Stimulated activated CD4-positive, alpha-beta T cell treated with anti-CD3 and anti-CD28 coated beads, Interleukin-12 subunit alpha, Interleukin-12 subunit beta, amount 100 ng/mL, for 48 hours (primary cell): ENCODE measurements around the gene NPPA.

Experiments
- DNase-seq, 3 donors: peaks; one replicate each; pipeline ENCODE4 v3.0.0-alpha.2; 2020; ENCODE audit warnings: low read depth in 2 of 3, low spot score in 1 of 3

The NPPA gene

GRCh38 chr1:11874624-11875023 lies 27.0 kb upstream of the NPPA start:
- DNase-seq: no peak

DNA sequence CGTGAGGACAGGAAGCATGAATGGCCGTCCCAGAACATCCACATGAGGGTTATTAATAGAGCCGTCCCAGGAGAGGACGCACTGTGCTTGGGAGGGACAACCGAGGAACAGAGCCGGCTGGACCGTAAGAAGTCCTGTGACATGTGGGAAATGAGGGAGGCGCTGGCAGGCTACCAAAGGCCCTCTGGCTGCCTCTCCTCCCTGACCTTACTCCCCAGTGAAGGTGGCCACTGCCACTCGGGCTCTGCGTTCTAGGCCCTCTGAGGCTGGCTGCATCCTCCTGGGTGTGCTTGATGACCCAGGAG lies 26.6 kb upstream of the NPPA start:
- no peak for DNase-seq

GRCh38 chr1:11873395-11874257 lies 26.0 kb upstream of the NPPA start:
- no peak for DNase-seq

DNA sequence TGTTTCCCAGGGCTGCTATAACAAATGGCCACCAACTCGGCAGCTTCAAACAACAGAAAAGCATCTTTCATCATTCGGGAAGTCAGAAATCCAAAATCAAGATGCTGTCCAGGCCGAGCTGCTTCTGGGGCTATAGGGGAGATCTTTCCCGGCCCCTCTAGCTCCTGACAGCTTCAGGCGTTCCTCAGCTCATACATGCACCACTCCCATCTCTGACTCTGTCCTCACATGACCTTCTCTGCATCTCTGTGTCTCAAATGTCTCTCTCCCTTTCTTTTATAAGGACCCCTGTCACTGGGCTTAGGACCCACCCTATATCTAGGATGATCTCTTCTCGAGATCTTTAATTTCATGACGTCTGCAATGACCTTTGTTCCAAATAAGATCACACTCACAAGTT lies 25.0 kb upstream of the NPPA start:
- DNase-seq: no peak

- no peak for DNase-seq
Observed at GRCh38 chr1:11869650-11870207, 22.1 kb upstream of the NPPA start.

- DNase-seq: no peak
Observed at GRCh38 chr1:11869104-11869503, 21.5 kb upstream of the NPPA start.

DNA sequence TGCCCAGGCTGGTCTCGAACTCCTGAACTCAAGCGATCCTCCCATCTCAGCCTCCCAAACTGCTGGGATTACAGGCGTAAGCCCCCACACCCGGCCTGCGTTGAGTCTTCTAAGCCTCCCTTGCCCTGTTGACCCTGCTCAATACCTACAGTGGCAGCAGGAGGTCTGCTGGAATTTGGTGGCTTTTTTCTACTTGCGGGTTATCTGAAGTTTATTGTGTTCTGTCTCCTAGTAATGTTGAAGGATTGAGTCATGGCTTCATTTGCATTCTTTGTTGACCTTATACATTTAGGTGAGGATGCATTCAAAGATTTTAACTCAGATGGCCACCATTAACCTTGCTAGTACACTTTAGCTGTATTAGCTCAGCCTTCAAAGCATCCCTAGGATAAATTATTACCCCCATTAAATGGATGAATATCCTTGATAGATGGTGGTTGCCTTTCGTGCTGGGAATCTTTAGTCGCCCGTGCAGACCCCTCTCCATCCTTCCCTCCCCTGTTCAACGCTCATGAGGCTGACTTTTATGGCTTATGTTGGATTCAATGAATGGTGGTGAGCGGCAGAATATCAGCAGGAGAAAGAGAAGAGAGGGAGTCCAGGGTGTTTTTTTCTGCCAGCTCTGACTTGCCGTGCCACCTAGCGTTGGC lies 20.9 kb upstream of the NPPA start:
- DNase-seq: no peak

DNA sequence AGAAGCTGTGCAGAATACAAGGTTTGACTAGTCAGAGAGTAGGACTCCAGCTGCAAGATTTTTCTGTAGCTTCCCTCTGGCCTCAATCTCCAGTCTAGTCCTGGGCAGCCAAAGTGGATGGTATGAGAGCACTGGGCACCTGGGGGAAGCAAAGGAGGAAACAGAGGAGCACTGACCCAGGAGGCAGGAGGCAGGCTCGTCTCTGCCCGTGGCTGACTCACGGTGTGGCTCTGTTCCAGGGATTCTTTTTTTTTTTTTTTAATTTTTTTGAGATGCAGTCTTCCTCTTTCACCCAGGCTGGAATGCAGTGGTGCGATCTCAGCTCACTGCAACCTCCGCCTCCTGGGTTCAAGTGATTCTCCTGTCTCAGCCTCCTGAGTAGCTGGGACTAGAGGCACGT lies 15.3 kb upstream of the NPPA start:
- DNase-seq: no peak

DNA sequence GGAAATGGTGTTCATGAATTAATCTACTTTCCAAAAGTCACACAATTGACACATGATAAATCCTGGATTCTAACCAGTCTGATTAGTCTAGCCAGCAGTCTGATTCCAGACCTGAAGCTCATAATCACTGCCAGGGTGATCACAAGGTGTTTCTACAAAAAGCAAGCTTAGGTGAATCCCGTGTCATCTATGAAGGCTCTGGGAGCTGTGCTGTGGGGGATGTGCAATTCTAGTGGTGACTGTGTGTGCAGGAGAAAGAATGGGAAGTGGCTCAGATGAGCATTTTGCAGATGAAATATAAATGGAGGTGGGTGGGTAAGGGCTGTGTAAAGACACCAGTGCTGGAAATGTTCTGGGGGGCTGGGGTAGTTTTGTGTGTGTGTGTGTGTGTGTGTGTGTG lies 13.0 kb upstream of the NPPA start:
- DNase-seq: no peak

DNA sequence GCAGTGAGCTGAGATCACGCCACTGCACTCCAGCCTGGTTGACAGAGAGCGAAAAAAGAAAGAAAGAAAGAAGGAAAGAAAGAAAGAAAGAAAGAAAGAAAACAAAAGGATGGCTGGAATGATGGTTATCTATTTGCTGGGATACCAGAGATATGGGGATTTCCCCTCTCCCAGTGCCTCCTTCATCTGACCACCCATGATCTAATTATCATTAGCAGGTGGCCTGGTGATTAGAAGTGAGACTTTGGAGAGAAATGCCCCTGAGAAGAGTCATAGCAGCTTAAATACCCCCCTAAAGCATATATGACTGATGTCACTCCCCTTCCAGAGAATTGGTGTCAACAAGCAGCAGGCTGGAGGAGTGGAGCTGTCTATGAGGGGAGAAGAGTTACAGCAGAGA lies 12.5 kb upstream of the NPPA start:
- DNase-seq: no peak

GRCh38 chr1:11858968-11859871 lies 11.6 kb upstream of the NPPA start:
- DNase-seq: peak; percentile 40 to 51 (median 46)

GRCh38 chr1:11858613-11858967 lies 11.0 kb upstream of the NPPA start, which contains the start of gene NPPB:
Gene NPPB, minus strand, starts transcription at chr1:11858945. Its CDS starts 112 bp downstream, at chr1:11858833.
- DNase-seq: no peak

DNA sequence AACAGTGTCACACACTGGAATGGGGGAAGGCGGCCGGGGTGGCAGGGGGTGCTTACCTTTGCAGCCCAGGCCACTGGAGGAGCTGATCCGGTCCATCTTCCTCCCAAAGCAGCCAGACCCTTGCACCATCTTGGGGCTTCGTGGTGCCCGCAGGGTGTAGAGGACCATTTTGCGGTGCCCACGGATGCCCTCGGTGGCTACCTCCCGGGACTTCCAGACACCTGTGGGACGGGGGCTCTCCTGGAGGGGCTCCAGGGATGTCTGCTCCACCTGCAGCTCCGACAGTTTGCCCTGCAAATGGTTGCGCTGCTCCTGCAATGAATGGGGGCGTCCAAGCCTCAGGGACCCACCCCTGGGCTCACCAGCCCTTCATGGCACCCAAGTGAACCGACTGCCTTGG lies 10.6 kb upstream of the NPPA start:
- no peak for DNase-seq

DNA sequence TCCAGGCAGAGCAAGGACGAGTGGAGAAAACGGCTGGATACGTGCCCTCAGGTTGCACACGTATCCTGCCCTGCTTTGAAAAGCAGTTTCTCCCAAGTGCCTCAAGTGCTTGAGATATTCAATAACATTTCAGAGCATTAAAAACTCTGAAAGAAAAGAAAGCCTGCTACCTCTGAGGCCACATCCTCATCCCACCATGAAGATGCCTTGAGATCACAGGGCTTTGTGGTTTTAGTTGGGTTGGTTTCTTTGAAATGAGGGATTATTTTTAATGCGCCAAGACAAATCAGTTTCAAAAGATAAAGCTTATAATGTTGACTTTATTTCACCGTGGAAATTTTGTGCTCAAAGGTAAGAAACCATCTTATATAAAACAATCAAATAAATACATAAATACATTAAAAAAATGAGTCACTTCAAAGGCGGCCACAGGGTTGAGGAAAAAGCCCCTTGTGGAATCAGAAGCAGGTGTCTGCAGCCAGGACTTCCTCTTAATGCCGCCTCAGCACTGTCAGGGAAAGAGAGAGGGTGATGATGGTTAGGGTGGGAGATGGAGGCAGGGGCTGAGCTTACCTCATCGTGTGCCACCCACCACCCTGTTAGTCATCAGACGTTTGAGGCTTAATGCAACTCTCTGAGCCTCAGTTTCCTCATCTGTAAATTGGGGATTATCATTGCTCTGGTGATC lies 9.7 kb upstream of the NPPA start:
- DNase-seq: no peak

DNA sequence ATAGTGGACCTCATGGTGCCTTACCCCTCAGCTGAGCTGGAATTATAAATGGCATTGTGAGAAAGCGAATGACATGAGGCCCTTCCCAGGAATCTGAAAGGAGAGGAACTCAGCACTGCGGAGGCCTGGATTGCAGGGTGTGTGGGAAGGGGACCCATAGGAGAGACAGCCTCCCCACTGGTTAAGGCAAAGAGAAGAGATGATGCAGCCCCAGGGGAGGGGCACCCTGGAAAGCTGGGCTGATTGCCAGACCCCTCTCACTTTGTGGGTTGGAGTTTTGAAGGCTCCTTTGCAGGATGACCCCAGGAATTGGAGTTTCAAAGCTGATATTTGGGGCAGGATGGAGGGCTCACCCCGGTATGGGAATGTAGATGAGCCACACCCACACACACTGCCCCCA lies 9.1 kb upstream of the NPPA start:
- DNase-seq: no peak

- DNase-seq: no peak
Observed at GRCh38 chr1:11855430-11855829, 7.8 kb upstream of the NPPA start.

DNA sequence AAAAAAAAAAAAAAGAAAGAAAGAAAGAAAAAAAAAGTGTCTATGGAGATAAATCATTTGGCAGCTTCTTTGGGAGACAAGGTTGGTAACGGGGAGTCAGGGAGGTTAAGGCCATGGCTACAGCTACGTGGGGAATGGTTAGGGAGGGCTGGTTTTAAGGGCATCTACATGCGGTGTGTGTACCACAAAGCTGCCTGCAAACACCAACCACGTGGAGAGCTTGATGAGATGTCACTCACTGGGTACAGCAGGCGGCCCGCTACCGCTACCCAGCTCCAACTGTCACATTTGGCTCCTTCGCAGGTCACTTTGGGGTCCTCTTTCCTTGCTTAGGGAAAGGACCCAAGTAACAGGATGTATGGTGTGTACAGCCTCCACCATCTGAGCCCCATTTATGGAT lies 6.9 kb upstream of the NPPA start:
- no peak for DNase-seq

GRCh38 chr1:11851180-11851579 lies 3.6 kb upstream of the NPPA start:
- DNase-seq: no peak

DNA sequence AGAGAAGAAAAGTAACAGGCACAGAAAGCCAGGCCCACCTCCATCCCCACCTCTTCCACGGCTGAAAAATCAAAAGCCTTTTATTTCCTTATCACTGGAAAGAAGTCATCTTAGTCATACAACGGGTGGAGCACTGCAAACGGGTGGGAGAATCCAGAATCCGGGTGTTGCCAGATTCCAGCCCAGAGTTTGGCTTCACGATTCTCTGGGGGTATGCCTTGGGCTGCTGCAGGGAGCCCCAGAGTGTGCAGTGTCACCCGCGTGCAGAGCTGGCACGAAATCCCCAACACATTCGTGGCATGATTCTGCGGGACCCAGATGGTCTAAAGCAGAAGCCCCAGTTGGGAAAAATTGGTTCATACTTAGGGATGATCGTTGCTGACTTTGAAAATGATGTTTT lies 2.6 kb upstream of the NPPA start:
- no peak for DNase-seq

GRCh38 chr1:11848373-11848700 lies 754 bp upstream of the NPPA start:
- DNase-seq: no peak

GRCh38 chr1:11845641-11846335 lies 1.8 kb downstream of the NPPA start:
- no peak for DNase-seq
